ENCODE results near the gene RPL7A. TPM values are rescaled to one million over a fixed set of nuclear protein-coding genes. Genes with fewer than 3 reads are reported as not detected.
"Not testable (repeated sequence)": the region's sequence is repeated elsewhere in the genome, so short reads cannot be mapped to it uniquely, and the experiment has no call there.

Gene RPL7A
- 1,651 and 1,997 TPM in 2 replicates for total RNA-seq

DNA sequence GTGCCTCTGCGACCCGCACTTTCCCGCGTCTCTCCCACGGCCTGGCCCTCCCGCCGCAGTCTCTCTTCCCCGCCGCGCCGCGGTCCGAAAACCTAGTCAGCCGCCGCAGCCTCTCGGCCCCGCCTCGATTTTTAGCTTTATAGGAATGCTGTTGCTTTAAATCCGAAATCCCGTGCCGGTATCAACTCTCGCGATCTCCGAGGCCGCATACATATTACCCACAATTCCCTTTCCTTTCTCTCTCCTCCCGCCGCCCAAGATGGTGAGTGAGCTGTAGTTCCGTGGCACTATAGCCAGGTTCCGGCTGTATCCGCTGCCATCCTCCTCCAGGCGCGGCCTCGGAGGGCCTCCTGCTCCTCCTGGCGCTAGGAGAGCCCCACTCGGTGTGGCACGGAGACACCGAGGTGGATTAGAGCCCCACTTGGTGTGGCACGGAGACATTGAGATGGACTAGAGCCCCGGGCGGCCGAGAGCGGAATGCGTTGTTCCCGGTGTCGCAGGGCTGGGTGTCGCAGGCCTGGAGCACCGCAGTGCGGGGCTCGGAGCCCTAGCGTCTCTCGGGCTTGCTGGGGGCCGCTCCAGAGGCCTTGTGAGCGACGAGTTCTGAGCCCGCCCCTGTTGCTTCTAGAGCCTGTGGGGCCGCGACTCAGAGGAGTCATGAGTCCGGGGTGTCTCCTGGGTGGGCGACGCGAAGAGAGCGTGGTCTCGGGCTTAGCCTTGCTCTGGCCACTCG lies at the start of gene RPL7A, which contains the start of gene MED22:
Gene RPL7A (plus strand): TSS at position 234 of the 733 bp plus-strand sequence. CDS start 26 bp downstream, at position 260.
Gene MED22 (minus strand): TSS at position 147 of the 733 bp plus-strand sequence. CDS start 1,469 bp downstream, outside the sequence.
- DNase-seq (ENCODE audit: low read depth): peak; percentile 97
- H3K4me3 ChIP-seq (ENCODE audit: low read depth, low read length): peak within 1 kb of the TSS; percentile 98
- TF ChIP-seq, protein P1, sequence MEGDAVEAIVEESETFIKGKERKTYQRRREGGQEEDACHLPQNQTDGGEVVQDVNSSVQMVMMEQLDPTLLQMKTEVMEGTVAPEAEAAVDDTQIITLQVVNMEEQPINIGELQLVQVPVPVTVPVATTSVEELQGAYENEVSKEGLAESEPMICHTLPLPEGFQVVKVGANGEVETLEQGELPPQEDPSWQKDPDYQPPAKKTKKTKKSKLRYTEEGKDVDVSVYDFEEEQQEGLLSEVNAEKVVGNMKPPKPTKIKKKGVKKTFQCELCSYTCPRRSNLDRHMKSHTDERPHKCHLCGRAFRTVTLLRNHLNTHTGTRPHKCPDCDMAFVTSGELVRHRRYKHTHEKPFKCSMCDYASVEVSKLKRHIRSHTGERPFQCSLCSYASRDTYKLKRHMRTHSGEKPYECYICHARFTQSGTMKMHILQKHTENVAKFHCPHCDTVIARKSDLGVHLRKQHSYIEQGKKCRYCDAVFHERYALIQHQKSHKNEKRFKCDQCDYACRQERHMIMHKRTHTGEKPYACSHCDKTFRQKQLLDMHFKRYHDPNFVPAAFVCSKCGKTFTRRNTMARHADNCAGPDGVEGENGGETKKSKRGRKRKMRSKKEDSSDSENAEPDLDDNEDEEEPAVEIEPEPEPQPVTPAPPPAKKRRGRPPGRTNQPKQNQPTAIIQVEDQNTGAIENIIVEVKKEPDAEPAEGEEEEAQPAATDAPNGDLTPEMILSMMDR (IDR thresholded peaks at IDR 0.05; ENCODE audit: insufficient read depth, low read depth, low read length): no peak

DNA sequence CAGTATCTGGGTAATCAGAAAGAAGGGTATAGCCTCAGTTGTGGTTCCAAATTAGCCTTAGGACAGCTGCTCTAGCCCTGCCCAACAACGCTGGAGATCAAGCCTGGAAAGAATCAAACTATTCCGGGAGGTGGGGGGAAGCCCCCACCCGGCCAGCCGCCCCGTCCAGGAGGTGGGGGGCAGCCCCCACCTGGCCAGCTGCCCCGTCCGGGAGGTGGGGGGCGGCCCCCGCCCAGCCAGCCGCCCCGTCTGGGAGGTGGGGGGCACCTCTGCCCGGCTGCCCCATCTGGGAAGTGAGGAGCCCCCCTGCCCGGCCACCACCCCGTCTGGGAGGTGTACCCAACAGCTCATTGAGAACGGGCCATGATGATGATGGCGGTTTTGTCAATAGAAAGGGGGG lies 48.0 kb upstream of the RPL7A start:
- not testable (repeated sequence) for H3K4me3 ChIP-seq (ENCODE audit: low read depth, low read length); DNase-seq (ENCODE audit: low read depth)

DNA sequence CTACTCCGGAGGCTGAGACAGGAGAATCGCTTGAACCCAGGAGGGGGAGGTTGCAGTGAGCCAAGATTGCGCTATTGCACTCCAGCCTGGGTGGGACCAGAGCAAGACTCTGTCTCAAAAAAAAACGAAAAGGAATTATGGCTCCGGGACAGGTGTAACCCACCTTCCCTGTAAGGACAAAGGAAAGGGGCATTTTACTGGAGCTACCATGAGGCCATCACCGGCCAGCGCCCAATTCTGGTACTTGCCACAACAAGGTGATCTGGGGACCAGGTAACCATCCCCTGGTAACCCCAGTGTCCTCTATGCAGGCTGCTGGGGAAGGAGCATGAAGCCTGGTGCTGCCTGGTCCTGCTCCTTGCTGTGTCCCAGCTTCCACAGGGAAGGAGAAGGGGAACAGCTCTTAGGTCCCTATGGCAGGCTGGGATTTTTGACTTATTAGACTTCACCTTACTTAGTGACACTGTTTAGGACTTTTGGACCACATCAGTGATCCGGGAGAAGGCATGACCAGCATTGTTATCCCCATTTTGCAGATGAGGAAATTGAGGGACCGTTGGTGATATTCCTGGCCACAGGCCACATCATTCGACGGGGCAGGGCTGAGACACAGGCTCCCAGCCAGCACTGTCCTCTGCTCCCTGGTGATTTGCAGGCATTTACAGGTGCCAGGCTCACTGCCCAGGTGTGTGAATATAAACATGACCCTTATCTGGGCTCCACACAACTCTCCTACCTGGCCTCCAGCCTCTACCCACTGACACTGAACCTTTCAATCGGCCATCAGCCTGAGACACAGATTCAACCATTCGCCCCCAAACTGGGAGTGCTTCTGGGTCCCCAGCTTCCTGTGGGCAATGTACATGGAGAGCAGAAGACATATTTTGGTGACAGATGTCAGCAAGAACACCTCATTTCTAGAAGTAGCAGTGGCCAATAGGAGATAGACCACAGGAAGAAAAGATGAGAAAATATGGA lies 46.5 kb upstream of the RPL7A start:
- H3K4me3 ChIP-seq (ENCODE audit: low read depth, low read length): no peak overlapping the region
- DNase-seq (ENCODE audit: low read depth): no peak
- TF ChIP-seq, protein P1 (IDR thresholded peaks at IDR 0.05; ENCODE audit: insufficient read depth, low read depth, low read length): no peak

DNA sequence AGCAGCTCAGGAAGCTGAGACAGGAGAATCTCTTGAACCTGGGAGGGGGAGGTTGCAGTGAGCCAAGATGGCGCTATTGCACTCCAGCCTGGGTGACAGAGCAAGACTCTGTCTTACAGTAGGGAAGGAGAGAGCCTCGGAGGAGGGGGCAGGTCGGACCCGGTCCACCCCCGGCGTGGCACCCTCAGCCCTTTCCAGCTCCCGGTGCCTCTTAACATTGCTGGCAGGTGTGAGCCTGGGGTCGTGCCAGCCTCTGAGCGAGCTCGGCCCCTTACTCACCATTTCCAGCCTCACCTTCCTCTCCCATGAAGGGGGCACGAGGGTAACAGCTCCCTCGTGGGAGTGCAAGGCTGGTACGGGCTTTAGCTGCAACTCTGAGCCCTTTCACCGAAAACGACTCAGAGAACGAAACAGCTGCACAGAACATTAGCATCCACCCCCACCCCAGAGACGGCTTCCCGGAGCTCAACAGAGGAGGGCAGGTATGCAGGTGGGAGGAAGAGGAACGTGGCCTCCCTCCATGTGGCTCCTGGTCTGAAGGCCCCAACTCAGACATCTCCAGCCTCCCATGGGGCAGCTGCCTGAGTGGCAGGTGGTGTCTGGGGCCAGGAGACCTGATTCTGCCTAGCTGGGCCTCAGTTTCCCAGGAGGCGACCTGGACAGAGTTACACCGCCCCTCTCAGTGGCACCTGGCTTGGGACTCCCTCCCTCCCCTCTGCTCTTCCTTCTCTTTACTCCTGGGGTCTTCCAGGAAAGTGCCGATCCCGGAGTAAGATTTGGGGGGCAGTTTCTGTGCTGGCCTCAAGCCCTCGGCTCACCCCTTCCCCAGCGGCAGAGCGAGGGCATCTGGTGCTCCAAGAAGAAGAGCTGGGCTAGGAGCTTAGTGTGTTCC lies 44.5 kb upstream of the RPL7A start:
- H3K4me3 ChIP-seq (ENCODE audit: low read depth, low read length): no peak overlapping the region
- DNase-seq (ENCODE audit: low read depth): no peak
- TF ChIP-seq, protein P1 (IDR thresholded peaks at IDR 0.05; ENCODE audit: insufficient read depth, low read depth, low read length): no peak

GRCh38 chr9:133304158-133304470 lies 43.9 kb upstream of the RPL7A start:
- no peak overlapping the region for H3K4me3 ChIP-seq (ENCODE audit: low read depth, low read length)
- DNase-seq (ENCODE audit: low read depth): no peak
- TF ChIP-seq, protein P1 (IDR thresholded peaks at IDR 0.05; ENCODE audit: insufficient read depth, low read depth, low read length): no peak

- no peak for DNase-seq (ENCODE audit: low read depth)
- H3K4me3 ChIP-seq (ENCODE audit: low read depth, low read length): no peak overlapping the region
- TF ChIP-seq, protein P1 (IDR thresholded peaks at IDR 0.05; ENCODE audit: insufficient read depth, low read depth, low read length): no peak
These were observed 43.3 kb upstream of the RPL7A start for GRCh38 chr9:133304477-133305377.
